CD4-positive, alpha-beta T cell treated with Interleukin-17A for 1 hour (primary cell): ENCODE results near the gene FCHSD2.
"Not testable (repeated sequence)": the region's sequence is repeated elsewhere in the genome, so short reads cannot be mapped to it uniquely, and the experiment has no call there.

Experiments
- DNase-seq: peaks from one replicate; pipeline ENCODE4 v3.0.0-alpha.2; 2020

Gene FCHSD2

DNA sequence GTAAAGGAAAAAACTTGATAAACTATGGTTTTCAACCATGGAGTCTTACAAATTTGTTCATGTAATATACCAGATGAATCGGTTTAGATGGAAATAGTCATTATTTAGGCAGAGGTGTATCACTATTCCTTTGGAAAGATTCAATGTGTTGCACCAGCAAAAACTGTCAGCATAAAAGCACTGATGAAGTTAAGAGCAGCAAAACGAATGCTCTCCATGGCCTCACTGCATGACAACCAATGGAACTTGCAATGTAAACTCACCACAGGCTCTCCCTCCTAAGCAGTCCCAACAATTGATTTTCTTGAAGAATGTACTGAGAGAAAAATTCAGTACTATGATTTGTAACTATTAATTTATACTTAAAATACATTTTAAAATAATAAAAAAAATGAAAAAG, 139.9 kb downstream of the FCHSD2 start:
- DNase-seq, result no peak

DNA sequence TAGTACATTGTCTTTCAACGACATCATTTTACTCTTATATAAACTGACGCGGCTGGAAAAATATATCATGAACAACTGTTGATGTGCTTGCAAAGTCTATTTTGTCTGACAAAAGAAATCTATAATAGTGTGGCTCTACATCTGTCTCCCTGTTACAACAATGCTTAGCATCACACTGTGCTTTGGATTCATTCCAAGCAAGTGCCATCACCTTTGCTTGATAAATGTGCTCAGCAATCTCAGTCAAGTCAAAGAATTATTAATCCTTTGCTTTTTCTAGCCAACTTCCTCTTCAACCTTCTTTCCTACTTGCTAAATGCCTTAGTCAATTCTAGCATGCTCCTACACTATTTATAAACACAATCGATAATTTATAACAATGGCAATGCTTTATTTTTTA, 140.5 kb downstream of the FCHSD2 start:
- no peak for DNase-seq

DNA sequence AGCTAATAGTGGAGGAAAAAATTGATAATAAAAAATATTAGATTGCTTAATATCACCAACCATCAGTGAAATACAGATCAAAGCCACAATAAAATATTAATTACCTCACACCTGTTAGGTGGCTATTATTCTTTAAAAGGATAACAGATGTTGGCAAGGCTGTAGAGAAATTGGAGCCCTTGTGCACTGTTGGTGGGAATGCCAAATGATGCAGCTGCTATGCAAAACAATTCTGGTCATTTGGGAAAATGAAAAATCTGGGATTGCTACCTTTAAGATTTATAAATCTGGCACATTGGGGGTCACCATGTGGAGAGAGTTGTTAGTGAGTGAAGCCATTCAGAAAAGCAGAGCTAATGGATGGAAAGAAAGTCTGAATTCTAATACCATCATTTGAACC, 143.4 kb downstream of the FCHSD2 start:
- DNase-seq, result no peak

DNA sequence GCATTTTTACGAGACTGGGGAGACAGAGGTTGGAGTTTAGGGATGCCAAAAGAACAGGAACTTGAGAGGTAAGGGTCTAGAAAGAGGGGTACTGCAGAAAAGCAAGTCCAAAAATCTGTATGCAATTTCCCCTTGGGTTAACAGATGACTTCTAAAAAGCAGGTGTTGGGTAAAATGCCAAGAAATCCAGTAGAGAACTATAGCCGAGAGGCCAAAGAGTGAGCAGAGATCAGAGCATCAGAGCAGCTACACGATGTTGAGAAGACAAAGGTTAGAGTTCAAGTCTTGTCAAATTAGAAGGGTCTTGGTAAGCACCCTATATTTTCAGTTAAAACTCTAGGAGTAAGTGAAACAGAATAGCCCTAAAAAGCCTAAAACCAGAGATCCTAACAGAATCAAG, 145.2 kb downstream of the FCHSD2 start:
- DNase-seq, result no peak

DNA sequence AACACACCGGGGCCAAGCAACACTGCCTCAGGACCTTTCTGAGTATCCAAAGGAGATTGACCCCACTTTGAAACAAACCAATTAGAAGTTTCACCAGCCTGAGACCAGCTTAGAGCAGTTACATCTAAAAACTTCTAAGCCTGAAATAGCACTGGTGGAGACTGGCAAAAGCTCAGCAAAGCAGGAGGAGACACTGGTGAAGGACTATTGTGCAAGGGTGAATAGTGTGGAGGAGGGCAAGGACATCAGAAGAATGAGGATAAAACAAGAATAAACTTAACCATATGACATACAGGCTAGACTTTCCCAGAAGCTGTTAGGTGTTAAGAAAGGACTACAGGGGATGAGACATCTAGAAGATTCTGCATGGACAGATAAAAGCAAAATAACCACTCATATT, 152.4 kb downstream of the FCHSD2 start:
- DNase-seq, result no peak

DNA sequence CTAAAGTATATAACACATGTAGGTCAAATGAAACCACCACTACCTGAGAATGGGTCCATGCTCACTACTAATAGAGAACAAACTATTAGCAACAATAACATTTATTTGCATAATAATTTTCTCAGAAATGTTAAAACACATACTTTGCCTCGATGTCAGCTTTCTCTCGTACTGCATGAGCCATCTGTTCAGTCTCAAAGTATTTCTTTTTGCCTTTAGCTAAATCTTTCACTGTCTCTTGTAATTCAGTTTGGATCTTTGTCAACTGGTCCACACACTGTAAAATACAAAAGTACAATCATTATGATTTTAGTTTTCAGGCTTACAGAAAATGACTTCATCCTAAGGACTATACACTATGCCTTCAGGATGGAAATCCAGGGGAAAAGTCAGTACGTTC, 153.3 kb downstream of the FCHSD2 start:
- DNase-seq, result no peak

DNA sequence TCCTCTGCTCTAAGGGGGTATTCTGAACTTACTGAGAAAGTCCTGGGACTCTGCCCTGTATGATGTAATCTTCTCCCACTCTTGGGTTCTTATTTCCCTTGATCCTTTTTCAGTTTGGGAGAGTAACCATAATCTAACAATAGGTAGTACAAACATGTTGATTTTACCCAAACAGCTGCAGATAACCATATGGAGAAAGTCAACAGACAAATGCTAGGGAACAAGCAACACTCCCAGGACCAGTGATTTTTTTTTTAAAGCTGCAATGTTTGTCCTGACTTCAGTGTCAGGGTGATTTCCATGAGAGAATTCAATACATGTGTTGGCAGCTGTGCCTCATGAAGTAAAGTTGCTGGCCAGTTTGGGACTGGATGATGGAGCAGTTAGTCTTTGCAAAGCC, 156.5 kb downstream of the FCHSD2 start:
- DNase-seq, result no peak

DNA sequence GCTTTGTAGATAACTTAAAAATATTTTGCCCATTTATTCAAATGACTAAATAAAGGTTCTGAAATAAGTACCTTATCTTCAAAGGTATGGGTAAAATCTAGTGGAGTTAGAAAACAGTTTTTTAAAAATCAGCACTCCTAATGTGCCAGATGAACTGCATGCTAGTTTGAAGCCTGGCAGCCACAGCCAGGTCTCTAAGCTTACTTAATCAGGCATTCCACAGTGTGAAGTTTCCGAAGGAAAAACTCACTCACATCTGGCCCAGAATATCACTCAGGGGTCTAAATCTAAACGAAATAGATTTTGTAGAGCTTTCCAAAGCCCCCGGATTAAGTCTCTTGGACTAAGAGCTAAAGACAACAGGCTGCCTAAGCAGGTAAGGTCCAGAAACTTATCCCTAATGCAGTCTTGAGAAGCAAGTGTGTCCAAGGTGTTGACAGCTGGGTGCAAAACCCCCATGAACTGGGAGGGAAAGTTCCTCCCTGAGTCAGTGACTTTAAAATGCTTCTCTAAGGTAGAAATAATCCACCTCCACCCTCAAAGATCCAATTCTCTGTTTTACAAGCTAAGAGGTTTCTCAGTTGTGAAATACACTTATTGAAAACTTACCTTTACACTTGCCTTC, 157.6 kb downstream of the FCHSD2 start:
- no peak for DNase-seq

DNA sequence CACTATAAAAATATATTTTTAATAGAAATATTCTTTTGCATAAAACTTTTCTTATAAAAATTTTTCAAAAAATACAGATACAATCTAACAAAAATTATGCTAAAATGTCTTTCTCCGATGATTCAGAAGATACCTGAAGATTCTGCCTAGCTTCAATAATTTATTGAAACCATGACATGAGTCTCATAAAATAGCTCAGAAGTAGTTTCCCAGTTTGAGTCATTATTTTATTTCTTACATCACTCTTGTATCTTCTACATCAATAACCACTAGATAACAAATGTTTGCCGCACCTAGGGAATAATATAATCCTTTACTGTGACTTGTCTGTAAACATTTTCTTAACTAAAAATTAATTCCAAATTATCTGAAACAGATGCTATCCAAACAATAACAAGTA, 158.6 kb downstream of the FCHSD2 start:
- DNase-seq, result no peak

DNA sequence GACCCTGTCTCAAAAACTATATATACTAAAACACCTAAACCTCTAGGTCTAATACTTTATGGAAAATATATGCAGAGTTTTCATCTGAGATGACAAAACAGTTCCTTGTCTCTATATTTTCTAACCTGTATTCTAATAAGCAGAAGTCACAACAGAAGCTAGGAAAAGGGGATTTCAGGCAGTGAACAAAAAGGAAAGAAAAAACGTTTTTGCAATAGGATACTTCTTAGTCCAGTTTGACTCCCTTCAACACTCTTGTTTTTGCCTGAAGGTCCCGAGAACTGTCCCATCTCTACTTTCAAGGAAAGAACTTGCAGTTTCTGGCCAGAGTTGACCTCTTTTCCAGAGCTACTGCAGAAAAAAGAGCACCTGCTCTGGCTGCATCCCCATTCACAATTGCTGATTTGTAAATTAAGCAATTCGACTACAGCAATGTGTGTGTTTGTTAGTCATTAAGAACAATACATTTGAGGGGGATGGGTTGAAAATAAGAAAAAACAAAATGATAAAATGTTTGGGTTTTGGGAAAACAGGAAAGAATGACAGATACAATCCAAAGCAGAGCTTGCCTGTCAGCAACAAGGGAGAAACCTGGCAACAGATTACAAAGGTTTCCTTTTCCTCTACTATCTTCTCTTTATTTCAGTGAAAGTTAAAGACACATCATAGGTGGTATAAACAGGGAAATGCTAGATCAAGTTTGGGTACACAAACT, 160.0 kb downstream of the FCHSD2 start:
- DNase-seq, result no peak

DNA sequence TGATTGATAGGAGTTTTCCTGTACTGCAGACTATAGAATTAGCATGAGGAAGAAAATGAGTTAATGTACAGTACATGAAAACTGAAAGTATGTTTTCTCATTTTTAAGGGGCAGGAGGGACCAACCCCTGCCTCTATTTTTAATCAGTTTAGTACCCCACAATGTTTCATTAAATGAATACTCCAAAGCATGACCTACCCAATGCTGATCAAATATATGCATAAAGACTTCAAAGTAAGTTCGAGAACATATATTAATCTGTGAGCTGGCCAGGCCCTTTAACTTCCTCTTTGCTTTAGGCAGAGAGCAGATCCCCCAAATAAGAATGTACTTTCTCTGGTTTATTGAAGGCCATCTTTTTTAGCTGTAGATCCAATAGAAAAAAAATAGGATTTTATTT, 161.0 kb downstream of the FCHSD2 start:
- DNase-seq, result no peak

DNA sequence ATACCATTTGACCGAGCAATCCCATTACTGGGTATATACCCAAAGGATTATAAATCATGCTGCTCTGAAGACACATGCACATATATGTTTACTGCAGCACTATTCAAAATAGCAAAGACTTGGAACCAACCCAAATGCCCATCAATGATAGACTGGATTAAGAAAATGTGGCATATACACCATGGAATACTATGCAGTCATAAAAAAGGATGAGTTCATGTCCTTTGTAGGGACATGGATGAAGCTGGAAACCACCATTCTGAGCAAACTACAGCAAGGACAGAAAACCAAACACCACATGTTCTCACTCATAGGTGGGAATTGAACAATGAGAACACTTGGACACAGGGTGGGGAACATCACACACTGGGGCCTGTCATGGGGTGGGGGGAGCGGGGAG, 164.3 kb downstream of the FCHSD2 start:
- not testable (repeated sequence) for DNase-seq

DNA sequence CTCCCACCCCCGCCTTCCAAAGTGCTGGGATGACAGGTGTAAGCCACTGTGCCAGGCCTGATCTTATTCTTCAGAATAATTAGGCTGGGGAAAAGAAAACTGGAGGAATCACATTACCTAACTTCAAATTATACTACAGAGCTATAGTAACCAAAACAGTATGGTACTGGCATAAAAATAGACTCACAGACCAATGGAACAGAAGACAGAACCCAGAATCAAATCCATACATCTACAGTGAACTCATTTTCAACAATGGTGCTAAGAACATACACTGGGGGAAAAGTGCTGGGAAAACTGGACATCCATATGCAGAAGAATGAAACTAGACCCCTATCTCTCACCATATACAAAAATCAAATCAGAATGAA, 165.6 kb downstream of the FCHSD2 start:
- DNase-seq, result not testable (repeated sequence)

DNA sequence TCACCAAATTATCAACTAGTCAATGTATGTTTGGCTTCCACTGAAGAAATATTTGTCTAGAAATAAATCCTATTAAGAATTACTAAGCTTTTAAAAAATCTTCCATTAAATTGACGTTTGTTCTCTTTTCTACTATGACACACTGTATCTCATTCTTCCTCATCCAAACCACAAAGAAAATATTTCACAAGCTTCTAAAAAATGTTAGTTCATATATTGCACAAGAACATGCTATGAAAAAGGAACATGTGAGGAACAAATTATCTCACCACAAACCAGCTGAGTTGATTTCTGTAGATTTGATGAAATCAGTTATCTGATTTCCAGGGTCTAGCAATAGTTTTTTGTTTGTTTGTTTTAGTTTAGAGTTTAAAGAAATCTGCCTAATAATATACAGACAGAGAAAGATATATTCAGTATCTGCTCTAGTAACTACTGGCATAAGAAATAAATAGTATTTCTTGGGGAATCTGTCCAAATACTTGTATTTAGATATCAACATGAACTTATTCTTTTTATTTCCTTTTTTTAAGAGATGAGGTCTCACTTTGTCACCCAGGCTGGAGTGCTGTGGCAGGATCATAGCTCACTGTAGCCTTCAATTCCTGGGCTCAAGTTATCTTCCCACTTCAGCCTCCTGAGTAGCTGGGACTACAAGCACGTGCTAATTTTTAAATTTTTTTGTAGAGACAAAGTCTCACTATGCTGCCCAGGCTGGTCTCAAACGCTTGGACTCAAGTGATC, 166.2 kb downstream of the FCHSD2 start:
- DNase-seq, result no peak

DNA sequence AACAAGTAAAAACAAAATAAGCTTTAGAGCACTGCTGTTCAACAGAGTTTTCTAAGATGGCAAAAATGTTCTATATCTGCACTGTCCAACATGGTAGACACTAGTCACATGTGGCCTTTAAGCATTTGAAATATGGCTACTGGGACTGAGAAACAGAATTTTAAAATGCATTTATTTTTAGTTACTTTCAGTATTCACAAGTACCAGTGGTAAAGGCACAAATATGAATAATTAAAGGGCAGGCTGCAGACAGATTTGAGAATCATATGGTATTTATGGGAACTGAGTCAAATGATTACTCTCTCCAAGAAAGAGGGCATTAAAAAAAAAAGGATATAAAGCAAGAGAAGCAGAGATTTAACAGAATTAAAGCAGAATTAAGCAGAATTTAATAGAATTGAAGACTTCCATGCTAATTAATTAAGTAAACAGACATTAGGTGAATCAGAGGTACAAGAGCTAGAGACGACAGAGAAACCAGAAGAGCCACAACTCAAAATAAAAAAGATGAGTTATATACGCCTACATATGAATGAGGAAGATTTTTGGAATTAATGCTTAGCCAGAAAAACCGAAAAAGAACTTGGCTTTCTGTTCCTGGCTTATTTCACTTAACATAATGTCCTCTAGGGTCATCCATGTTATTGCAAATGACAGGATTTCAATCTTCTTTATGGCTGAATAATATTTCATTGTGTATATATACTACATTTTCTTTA, 167.5 kb downstream of the FCHSD2 start:
- no peak for DNase-seq

DNA sequence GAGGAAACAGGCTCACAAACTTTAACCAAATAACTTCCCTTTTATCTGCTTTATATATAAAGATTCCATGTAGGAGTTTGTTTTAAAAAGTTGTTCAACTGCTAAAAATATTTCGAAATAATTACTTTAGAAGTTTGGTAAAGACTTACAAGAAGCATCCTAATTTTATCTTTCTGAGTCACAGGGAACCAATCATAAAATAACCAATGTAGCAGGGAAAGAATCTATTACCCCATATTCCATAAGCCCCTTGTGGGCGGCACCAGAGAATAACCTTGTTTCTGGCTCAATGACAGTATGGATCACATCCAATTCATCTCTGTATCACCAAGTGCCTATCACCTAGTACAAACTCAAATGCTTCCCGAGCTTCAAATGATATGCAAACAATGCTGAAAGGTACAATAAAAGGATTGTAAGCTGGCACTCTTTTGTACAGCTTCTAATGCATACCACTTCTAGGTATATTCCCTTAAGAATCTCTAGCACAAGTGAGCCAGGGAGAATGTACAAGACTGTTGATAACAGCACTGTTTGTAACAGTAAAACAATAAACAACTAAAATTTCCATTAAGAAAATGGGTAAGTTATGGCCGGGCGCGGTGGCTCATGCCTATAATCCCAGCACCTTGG, 169.5 kb downstream of the FCHSD2 start:
- DNase-seq, result no peak

DNA sequence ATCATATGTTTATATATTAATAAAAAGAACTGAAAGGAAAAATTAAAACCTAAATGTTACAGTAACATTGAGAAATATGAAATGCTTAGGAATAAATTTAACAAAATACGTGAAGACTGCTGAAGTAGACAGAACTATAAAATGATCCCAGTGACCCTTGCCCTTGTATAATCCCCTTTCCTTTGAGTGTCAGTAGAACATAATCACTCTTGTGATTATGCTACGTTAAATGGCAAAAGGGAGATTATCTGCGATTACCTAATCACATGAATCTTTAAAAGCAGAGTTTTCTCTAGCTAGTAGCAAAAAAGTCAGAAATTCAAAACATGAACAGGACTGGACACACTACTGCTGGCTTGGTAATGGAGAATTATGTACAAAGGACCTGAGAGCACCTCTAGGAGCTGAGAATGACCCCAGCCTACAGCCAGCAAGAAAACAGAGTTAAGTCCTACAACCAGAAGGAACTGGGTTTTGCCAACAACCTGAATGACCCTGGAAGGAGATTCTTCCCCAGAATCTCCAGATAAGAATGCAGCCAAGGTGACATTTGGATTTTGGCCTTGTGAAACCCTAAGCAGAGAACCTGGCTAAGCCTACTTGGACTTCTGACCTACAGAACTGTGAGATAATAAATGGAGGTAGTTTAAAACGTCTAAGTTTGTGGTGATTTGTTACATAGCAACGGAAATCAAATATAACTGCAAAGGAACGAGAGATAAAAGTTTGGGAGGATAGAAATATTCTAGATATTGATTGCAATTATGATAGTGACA, 170.7 kb downstream of the FCHSD2 start:
- no peak for DNase-seq

DNA sequence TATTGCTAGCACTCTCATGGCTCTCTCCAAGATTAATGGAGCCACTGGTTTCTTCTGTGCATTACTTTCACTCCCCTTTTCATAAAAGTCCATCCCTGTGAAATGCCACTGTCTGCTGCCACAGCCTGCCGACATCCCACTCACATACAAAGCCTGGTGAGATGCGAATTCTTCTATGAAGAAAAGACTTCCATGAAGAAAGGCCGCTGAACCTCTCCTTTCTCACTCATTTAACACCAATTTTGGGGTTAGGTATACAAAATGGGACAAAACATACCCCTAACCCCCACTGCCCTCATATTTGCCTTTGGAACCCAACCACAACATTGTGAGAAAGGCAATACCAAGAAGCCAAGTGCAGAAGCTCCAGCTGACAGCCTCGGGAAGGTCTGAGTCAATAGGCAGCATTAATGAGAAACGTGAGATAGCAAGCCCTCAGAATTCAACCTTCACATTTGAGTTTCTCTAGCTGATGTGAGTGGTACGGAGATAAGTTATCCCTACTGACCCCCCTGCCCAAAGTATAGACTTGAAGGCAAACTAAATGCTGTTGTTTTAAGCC, 171.5 kb downstream of the FCHSD2 start:
- no peak for DNase-seq

DNA sequence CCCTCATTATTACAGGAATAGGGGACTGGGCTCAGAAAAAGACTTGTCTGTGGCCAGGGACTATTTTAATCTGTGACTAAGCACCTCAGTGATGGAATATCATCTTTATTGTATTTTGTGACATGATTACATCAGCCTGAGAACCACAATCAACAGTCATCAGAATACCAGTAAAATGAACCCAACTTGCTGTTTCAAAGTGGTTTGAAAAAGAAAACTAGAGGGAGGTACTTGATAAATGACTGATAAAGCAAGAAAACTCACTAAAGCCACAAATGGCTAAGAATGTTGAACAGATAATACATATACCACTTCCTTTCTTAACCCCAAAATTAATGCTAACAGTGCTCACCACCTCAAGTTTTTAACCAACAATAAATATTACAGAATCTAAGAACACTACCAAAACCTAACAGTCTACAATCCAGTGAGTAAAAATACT, 172.2 kb downstream of the FCHSD2 start:
- peak; percentile 46 for DNase-seq

DNA sequence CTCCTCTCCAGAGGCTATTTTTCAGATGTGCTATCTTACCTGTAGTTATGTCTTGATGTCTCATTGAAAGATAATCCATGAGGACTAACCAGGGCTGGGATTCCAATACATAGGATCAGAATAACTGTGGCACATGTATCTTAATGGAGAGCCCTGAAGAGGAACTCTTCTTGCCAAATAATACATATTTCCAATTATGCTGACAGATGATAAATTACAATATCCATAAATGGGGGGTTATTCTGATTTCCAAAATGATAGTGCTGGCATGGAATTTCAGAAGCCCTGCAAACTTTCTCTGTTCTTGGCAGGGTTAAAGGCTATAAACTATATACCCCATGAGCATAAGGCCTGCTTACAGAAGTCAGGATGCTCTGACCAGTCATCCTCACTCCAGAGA, 173.7 kb downstream of the FCHSD2 start:
- DNase-seq, result no peak

DNA sequence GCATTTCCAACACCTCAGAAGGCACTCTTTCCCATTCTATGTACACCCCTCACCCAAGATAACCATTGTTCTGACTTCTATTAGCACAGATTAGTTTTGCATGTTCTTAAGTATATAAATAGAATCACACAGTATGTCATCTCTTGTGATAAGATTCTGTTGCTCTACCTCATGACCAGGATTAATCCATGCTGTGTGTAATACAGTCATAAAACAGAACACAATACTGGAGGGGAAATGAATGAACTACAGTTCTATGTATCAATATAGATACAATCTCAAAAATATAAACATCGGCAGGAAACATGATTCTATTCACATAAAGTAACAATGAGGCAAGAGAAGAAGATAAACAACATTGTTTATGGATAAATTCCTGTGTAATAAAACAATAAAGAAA, 176.4 kb downstream of the FCHSD2 start:
- no peak for DNase-seq

DNA sequence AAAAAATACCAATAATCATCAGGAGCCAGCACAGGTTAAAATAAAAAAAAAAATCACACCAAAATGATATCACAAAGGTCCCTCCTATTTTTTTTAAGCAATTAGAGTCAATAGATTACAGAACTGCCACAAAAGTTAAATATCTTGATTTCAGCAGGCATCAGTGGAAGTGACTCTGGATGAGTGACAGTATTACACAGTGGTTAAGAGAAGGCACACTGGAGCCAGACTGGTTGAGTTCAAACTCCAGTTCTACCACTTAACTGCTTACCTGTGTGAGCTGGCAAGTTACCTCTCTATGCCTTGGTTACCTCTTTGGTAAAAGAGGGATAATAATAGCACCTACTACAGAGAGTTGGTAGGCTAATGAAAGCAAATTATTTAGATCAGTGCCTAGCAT, 179.4 kb downstream of the FCHSD2 start:
- no peak for DNase-seq
